ENCODE results near the gene TBXAS1.

DNA sequence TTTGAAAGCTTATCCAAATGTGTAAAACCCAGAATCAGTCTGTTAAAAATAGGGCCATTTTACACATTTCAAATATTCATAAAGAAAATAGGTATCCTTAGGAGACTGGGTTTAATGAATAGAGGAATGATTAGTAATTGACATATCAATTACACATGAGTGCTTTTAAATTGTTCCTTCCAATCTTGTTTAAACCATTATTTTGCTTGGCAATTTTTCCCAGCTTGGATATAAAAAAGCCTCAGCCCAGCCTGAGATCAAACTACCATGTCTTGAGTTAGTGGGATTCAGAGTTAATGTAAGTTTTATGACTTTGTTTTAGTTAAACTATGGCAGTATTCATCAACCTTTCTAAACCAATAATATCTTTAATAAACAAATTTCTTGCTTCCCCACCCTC is 205.4 kb downstream of the TBXAS1 start:
- TF ChIP-seq, protein P1, sequence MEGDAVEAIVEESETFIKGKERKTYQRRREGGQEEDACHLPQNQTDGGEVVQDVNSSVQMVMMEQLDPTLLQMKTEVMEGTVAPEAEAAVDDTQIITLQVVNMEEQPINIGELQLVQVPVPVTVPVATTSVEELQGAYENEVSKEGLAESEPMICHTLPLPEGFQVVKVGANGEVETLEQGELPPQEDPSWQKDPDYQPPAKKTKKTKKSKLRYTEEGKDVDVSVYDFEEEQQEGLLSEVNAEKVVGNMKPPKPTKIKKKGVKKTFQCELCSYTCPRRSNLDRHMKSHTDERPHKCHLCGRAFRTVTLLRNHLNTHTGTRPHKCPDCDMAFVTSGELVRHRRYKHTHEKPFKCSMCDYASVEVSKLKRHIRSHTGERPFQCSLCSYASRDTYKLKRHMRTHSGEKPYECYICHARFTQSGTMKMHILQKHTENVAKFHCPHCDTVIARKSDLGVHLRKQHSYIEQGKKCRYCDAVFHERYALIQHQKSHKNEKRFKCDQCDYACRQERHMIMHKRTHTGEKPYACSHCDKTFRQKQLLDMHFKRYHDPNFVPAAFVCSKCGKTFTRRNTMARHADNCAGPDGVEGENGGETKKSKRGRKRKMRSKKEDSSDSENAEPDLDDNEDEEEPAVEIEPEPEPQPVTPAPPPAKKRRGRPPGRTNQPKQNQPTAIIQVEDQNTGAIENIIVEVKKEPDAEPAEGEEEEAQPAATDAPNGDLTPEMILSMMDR (conservative IDR thresholded peaks at IDR 0.05; ENCODE audit: low read length) = no peak
- no peak for TF ChIP-seq EZH2phosphoT487 (IDR thresholded peaks at IDR 0.05; ENCODE audit: borderline replicate concordance)

All from Loucy (cell line).